CD4-positive, alpha-beta T cell treated with Interleukin-2 at 100 ng/mL for 4 hours (primary cell): Measurements from ENCODE around the gene BEST1.
"Not testable (repeated sequence)": the region's sequence is repeated elsewhere in the genome, so short reads cannot be mapped to it uniquely, and the experiment has no call there.

Experiments used
- DNase-seq: peaks from one replicate; pipeline ENCODE4 v3.0.0-alpha.2; 2020; ENCODE audit warnings: low spot score

The BEST1 gene

GRCh38 chr11:61949169-61950034, 749 bp upstream of the BEST1 start:
- DNase-seq, result no peak

DNA sequence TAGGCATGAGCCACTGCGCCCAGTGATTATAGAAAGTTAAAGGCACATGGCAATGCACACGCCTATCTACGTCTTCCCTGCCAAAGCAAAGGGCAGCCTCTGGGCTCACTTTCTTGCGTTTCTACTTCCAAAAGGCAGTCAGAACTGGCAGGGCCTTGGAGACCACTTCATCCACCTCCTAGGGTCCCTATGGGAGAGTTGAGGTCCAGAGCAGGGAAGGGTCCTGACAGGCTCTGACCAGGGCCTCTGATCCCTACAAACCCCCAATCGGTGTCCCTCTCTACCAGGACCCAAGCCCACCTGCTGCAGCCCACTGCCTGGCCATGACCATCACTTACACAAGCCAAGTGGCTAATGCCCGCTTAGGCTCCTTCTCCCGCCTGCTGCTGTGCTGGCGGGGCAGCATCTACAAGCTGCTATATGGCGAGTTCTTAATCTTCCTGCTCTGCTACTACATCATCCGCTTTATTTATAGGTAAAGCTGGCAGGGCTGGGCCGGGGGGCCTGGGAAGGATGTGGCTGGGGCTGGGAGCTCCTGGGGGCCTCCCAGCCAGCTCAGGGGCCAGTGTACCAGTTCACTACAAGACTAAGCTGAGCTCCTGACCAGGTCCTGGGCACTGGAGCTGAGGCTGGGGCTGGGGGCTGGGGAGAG, 1.5 kb downstream of the BEST1 start:
- no peak for DNase-seq

DNA sequence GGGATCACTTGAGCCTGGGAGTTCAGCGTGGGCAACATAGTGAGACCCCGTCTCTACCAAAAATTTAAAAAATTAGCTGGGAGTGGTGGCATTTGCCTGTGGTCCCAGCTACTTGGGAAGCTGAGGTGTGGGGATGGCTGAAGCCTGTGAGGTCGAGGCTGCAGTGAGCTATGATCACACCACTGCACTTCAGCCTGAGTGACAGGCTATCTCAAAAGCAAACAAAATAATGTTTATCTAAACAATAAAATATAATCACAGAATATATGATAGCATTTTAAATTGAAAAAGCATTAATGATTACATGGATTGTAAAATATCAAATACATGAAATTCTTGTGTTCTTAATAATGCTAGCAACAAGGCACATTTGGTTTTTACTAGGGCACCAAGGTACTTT, 2.7 kb downstream of the BEST1 start:
- DNase-seq, result no peak

DNA sequence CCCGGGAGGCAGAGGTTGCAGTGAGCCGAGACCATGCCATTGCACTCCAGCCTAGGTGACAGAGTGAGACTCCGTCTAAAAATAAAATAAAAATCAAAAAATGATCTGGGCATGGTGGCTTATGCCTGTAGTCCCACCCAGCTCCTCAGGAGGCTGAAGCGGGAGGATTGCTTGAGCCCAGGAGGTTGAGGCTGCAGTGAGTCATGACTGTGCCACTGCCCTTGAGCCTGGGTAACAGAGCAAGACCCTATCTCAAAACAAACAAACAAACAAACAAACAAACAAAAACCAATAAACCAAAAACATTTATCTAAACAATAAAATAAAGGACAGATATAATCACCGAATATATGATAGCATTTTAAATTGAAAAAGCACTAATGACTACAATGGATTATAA, 3.5 kb downstream of the BEST1 start:
- not testable (repeated sequence) for DNase-seq

GRCh38 chr11:61954106-61954850, 4.1 kb downstream of the BEST1 start:
- DNase-seq, result no peak

DNA sequence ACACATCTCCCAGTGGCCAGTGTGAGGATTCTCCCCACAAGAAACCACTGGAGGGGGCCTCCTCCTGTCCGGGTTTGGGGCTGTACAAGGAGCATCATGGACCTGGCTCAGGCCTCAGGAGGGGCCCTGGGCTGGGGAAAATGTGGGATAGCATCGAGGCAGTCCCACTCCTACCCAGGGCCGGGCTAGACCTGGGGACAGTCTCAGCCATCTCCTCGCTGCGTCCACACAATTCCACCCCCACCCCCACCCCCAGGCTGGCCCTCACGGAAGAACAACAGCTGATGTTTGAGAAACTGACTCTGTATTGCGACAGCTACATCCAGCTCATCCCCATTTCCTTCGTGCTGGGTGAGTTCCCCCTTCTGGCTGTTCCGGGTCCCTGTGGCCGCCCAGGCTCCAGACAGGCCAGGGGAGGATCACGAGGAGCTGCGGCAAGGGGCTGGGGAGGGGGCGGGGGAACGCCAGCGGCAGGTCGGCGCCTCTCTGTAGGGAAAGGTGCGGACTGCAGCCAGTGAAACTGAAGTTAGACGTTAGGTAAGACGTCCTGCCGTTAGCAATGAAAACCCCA, 4.8 kb downstream of the BEST1 start:
- no peak for DNase-seq

DNA sequence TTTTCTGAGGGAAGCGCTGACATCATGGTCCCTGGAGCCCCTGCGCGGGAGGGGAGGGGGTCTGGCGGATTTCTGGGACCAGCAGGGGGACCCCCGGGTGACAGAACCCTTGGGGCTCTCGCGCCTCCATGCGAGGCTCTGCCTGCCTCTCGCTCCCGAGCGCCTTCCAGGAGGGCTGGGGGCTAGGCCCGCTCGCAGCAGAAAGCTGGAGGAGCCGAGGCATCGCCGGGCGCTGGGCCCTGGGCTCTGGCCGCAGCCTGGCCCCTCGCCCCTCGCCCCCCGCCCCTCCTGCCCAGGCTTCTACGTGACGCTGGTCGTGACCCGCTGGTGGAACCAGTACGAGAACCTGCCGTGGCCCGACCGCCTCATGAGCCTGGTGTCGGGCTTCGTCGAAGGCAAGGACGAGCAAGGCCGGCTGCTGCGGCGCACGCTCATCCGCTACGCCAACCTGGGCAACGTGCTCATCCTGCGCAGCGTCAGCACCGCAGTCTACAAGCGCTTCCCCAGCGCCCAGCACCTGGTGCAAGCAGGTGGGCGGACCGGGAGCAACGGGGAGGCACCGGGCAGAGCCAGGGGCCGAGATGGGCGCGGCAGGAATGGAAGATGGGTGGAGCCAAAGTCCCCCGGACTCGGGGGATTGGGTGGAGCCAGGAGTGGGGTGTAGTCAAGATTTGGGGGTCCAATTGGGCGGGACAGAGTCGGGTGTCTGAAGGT, 5.4 kb downstream of the BEST1 start:
- DNase-seq, result peak; percentile 12

GRCh38 chr11:61956191-61957020, 6.3 kb downstream of the BEST1 start:
- no peak for DNase-seq

GRCh38 chr11:61957021-61957770, 7.0 kb downstream of the BEST1 start:
- no peak for DNase-seq

DNA sequence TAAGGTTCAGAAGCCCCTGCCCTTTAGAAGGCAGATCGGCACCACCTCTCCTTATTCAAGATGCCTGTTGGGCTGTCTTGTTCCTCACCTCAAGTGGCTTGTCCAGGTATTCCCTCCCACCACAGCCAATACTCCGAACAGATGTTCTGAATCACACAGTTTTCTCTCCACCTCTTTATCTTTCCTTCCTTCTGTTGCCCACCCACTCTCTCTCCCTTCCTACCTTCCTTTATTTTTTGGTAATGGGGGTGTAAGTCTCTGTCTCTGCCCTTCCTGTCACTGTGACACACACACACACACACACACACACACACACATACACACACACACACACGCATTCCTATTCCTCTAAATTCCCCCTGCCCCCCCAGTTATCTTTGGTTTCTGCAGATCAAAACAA, 8.4 kb downstream of the BEST1 start:
- DNase-seq, result no peak

- DNase-seq, result no peak
Observed at GRCh38 chr11:61959114-61959513, 9.0 kb downstream of the BEST1 start.

DNA sequence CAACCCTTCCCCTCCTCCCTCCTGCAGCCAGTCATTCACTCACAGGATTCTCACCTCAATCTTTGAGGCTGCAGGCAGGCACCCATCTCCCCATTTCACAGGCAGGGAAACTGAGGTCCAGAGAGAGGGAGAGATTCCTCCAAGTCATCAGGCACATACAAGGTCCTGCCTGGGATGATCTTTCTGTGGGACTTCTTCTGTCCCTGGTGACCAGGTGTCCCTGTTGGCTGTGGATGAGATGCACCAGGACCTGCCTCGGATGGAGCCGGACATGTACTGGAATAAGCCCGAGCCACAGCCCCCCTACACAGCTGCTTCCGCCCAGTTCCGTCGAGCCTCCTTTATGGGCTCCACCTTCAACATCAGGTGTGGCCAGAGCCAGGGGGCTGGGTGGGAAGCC, 9.5 kb downstream of the BEST1 start:
- no peak for DNase-seq

DNA sequence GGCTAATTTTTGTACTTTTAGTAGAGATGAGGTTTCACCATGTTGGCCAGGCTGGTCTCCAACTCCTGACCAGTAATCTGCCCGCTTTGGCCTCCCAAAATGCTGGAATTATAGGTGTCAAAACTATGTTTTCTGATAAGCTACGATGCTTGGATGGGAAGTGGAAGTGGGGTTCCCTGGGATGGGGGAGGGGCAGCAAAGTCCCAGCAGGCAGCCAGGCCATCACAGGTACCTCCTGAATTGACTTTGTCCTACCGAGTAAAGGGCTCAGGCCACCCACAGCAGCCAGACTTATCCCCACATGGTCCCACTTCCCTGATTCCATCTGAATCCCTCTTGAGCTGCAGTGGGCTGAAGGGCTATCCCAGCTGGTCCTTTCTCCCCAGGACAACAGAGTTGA, 10.4 kb downstream of the BEST1 start:
- no peak for DNase-seq

DNA sequence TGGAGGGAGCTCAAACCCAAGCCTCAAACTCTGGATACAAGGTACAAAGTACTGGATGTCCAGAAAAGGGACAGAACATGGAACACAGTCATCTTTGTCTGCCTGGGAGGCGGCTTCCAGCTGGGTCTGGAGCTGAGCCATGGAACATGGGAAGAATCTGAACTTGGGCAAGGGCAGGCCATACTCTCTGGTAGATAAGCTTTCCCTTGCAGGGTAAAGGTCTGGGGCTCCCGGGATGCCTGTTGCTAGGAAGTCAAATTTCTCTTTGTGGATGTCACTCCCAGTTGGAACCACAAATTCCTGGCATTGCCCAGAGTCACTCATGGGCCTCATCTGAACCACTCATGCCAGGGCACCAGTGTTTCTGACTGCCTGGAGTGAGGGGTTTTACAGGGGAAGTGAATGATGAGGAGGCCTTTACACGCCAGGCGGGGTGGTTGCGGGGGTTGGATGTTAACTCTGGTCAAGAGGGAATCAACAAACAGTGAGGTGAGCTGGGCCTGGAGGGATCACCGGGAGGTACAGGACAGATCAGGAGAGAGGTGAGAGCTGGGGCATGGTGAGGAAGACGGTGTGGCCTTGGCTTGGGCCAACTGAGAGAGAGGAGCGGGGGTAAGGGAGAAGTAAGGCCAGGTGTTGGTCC, 11.5 kb downstream of the BEST1 start:
- no peak for DNase-seq

- no peak for DNase-seq
Observed at GRCh38 chr11:61962213-61963015, 12.3 kb downstream of the BEST1 start.

DNA sequence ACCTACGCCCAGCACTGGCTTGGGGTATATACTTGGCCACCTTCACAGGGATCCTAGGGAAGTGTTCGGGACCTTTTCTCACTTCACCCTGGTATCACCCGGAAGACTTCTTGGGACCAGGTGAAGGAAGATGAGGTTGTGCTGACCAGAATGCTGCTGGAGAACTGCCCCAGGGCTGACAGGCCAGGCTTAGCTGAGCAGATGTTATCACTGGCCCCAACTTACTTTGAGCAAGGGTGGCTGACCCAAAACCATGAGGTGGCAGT, 12.8 kb downstream of the BEST1 start:
- no peak for DNase-seq

DNA sequence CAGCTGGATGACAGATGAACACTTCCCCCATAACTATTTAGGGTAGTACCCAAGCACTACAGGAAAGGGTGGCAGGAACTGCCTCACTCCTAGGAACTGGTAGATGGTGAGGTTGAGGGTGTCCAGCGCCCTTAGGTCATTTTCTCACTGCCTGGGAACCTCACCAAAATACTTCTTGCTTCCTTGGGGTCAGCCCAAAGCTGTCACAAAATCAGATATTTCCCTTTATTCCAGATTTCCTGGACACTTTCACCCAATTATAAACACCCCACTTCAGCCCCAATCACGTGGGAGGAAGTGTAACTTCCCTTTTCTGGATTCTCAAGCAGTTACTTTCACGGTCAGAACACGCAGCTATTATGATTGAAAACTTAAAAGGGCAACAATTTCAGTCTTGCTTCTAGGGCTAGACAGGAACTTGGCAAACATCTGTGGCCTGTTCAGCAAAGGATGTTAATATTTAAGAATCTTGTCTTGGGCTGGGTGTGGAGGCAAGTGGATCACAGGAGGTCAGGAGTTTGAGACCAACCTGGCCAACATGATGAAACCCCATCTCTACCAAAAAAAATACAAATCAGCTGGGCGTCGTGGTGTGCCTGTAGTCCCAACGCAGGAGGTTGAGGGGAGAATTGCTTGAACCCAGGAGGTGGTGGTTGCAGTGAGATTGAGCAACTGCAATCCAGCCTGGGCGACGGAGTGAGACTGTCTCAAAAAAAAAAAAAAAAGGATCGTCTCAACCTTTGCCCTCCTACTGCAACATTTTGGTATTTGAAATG, 13.3 kb downstream of the BEST1 start:
- DNase-seq, result peak; percentile 16

DNA sequence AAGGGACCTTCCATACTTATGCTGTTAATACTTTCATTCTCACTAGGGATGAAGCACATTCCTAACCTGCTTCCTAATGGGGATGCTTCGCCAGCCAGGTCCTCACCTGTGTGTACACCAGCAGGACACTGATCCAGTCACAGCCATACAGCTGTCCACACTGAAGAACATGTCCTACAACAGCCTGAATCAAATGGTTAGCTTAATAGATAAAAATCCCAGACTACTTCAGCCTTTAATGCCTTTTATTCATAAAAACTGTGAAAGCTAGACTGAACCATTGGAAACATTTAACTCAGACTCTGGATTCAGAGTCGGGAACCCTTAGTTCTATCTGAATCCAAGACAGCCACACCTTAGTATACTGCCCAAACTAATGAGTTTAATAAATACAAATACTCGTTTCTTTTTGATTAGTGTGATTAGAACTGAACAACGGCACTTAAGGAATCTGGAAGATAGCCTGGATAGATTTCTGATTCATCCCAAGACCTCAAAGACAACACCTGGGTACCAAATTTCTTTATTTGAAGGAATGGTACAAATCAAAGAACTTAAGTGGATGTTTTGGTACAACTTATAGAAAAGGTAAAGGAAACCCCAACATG, 14.0 kb downstream of the BEST1 start:
- DNase-seq, result no peak
